ENCODE data around the gene MRE11. TPM values are rescaled to one million over a fixed set of nuclear protein-coding genes. Genes with fewer than 3 reads are reported as not detected.
A peak's percentile ranks its signal among the peaks of the same experiment; 100 is the strongest.

Gene MRE11
- total and polyA plus RNA-seq, 2 donors (not counting 1 experiment from before 2014, with no cell fraction given): 5.7 to 53.5 TPM

- TF ChIP-seq, protein P1, sequence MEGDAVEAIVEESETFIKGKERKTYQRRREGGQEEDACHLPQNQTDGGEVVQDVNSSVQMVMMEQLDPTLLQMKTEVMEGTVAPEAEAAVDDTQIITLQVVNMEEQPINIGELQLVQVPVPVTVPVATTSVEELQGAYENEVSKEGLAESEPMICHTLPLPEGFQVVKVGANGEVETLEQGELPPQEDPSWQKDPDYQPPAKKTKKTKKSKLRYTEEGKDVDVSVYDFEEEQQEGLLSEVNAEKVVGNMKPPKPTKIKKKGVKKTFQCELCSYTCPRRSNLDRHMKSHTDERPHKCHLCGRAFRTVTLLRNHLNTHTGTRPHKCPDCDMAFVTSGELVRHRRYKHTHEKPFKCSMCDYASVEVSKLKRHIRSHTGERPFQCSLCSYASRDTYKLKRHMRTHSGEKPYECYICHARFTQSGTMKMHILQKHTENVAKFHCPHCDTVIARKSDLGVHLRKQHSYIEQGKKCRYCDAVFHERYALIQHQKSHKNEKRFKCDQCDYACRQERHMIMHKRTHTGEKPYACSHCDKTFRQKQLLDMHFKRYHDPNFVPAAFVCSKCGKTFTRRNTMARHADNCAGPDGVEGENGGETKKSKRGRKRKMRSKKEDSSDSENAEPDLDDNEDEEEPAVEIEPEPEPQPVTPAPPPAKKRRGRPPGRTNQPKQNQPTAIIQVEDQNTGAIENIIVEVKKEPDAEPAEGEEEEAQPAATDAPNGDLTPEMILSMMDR (IDR thresholded peaks at IDR 0.05): peak; percentile 88
- TF ChIP-seq EZH2 (IDR thresholded peaks at IDR 0.05; ENCODE audit: borderline replicate concordance, insufficient read depth, low read depth, low read length, poor library complexity, severe bottlenecking): no peak
- Histone ChIP-seq H3K27me3 (replicated peaks in 1 of 4; ENCODE audit: control extremely low read depth in 1 of 4, control insufficient read depth in 3 of 4, insufficient read depth in 4 of 4, low read length in 3 of 4) (no peaks in the 10 kb centered on the region), H3K9me3 (ENCODE audit: control extremely low read depth in 1 of 3, control insufficient read depth in 2 of 3, insufficient read depth in 1 of 3, low read length in 2 of 3) (no peaks in the 10 kb centered on the region), H3K4me2 (replicated peaks; ENCODE audit: low read depth, low read length, poor library complexity, severe bottlenecking) (no peak overlapping the region), H3K27ac (ENCODE audit: low read length in 2 of 2) (no peak overlapping the region), H3K4me1 (ENCODE audit: control insufficient read depth in 2 of 2, insufficient read depth in 2 of 2, low read length in 2 of 2) (no peaks in the 10 kb centered on the region), H3K4me3 (ENCODE audit: control extremely low read depth in 1 of 5, extremely low read depth in 1 of 5, insufficient read depth in 1 of 5, low read depth in 2 of 5, low read length in 4 of 5) (no peak overlapping the region), H3K36me3 (replicated peaks in 1 of 2; ENCODE audit: control extremely low read depth in 1 of 2, control insufficient read depth in 1 of 2, extremely low read depth in 1 of 2, insufficient read depth in 2 of 2, low read length in 1 of 2) (peaks cover 3 to 13% of the 10 kb centered on the region in 2 experiments), H3K79me2 (ENCODE audit: control insufficient read depth, insufficient read depth, low read length) (no peaks in the 10 kb centered on the region), H4K20me1 (ENCODE audit: control insufficient read depth, insufficient read depth, low read length, poor library complexity, severe bottlenecking) (no peaks in the 10 kb centered on the region), H3K9ac (ENCODE audit: low read length) (no peak overlapping the region), H2AFZ (ENCODE audit: insufficient read depth, low read depth, low read length, poor library complexity, severe bottlenecking) (no peak overlapping the region)
- H3K9me3 Mint-ChIP-seq (ENCODE audit: insufficient read depth): no peaks in the 10 kb centered on the region
- DNase-seq (peak; percentile 64), ATAC-seq (ENCODE audit: low read depth) (peak; percentile 33)
- no peak overlapping the region for H3K27ac Mint-ChIP-seq
- intact Hi-C loops (cut with micrococcal nuclease): loop anchor here (1.0 to 10.0 kb wide), 3 partner anchors 320 to 1560 kb away; no protein-coding TSS in a partner anchor
- H3K4me1 Mint-ChIP-seq: no peaks in the 10 kb centered on the region
- ChIA-PET CTCF (interaction anchor here (0.6 to 2.7 kb wide), 14 partner anchors 9 to 1270 kb away, joined by 3 to 21 read pairs (median 6); partner anchors contain the start of genes ANKRD49 and MRE11), POLR2A (no interaction called here)
- WGBS (ENCODE audit: insufficient coverage): no CpG with 5 or more reads among the region's 3 CpGs
- peaks cover 3% of the 10 kb centered on the region for H3K27me3 Mint-ChIP-seq
- H3K4me3 Mint-ChIP-seq: no peak overlapping the region
Observed at GRCh38 chr11:94504689-94505293, 11.1 kb upstream of the MRE11 start.

DNA sequence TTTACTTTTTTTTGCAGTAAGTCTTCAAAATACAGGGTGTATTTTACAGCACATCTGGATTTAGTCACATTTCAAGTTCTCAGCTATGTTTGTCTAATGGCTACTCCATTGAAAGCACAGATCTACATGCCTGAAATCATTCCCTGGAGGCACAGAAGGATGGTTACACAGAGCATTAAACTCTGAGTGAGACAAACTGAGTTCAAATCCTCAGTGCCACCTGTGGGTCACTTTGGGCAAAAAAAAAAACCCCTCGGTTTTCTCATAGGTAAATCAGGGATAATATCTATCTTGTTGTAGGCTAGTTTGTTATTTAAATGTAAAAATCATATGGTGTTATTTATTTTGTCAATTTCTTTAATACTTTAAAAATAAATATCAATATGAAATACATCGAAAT lies 7.9 kb upstream of the MRE11 start:
- CTCF ChIA-PET: interaction anchor here (1.3 to 1.5 kb wide), 3 partner anchors 51 to 1267 kb away, joined by 3 to 9 read pairs (median 3); no protein-coding TSS in a partner anchor
- no peaks in the 10 kb centered on the region for H3K9me3 ChIP-seq (ENCODE audit: control extremely low read depth in 1 of 3, control insufficient read depth in 2 of 3, insufficient read depth in 1 of 3, low read length in 2 of 3)
- no peaks in the 10 kb centered on the region for H3K4me1 Mint-ChIP-seq
- intact Hi-C loops (cut with micrococcal nuclease): loop anchor here (10.0 kb wide), 1 partner anchor 1557 kb away; no protein-coding TSS in a partner anchor
- H2AFZ ChIP-seq (ENCODE audit: insufficient read depth, low read depth, low read length, poor library complexity, severe bottlenecking): no peak overlapping the region
- H3K9me3 Mint-ChIP-seq (ENCODE audit: insufficient read depth): no peaks in the 10 kb centered on the region
- POLR2A ChIA-PET: no interaction called here
- no peak overlapping the region for H3K9ac ChIP-seq (ENCODE audit: low read length)
- H3K27me3 Mint-ChIP-seq: no peaks in the 10 kb centered on the region
- no peaks in the 10 kb centered on the region for H3K79me2 ChIP-seq (ENCODE audit: control insufficient read depth, insufficient read depth, low read length)
- H3K36me3 ChIP-seq (replicated peaks in 1 of 2; ENCODE audit: control extremely low read depth in 1 of 2, control insufficient read depth in 1 of 2, extremely low read depth in 1 of 2, insufficient read depth in 2 of 2, low read length in 1 of 2): peaks cover 3 to 38% of the 10 kb centered on the region in 2 experiments
- no peak overlapping the region for H3K4me3 Mint-ChIP-seq
- no peak for ATAC-seq (ENCODE audit: low read depth)
- H3K4me2 ChIP-seq (replicated peaks; ENCODE audit: low read depth, low read length, poor library complexity, severe bottlenecking): no peak overlapping the region
- WGBS (ENCODE audit: insufficient coverage): no CpG with 5 or more reads among the region's 2 CpGs
- H3K4me3 ChIP-seq (ENCODE audit: control extremely low read depth in 1 of 5, extremely low read depth in 1 of 5, insufficient read depth in 1 of 5, low read depth in 2 of 5, low read length in 4 of 5): no peak overlapping the region
- no peak overlapping the region for H3K27ac ChIP-seq (ENCODE audit: low read length in 2 of 2)
- no peaks in the 10 kb centered on the region for H3K27me3 ChIP-seq (replicated peaks in 1 of 4; ENCODE audit: control extremely low read depth in 1 of 4, control insufficient read depth in 3 of 4, insufficient read depth in 4 of 4, low read length in 3 of 4)
- DNase-seq: no peak
- no peaks in the 10 kb centered on the region for H3K4me1 ChIP-seq (ENCODE audit: control insufficient read depth in 2 of 2, insufficient read depth in 2 of 2, low read length in 2 of 2)
- no peak overlapping the region for H3K27ac Mint-ChIP-seq
- no peak for TF ChIP-seq EZH2 (IDR thresholded peaks at IDR 0.05; ENCODE audit: borderline replicate concordance, insufficient read depth, low read depth, low read length, poor library complexity, severe bottlenecking)
- TF ChIP-seq, protein P1 (IDR thresholded peaks at IDR 0.05): no peak
- H4K20me1 ChIP-seq (ENCODE audit: control insufficient read depth, insufficient read depth, low read length, poor library complexity, severe bottlenecking): no peaks in the 10 kb centered on the region

Measured in B cell (primary cell).